Left lung (tissue), 10 donors: ENCODE results near the gene NHS. TPM values are rescaled to one million over a fixed set of nuclear protein-coding genes. Genes with fewer than 3 reads are reported as not detected.

Experiments used
- ATAC-seq: fragments of 200-7000 bp; cut with Tn5 transposase; one replicate; pipeline ENCODE4 v1.9.1; 2020; ENCODE audit warnings: moderate library complexity
- DNase-seq, 4 donors: peaks; one replicate each; pipeline ENCODE4 v3.0.0-alpha.2; 2013 to 2020
- H3K27ac ChIP-seq, 2 donors: fragments of 200-600 bp; sonication (generic) in 1 of 2; one replicate each; pipeline versions ENCODE4 v1.5.0 to v1.8.0; 2020 to 2021
- H3K27me3 ChIP-seq, 2 donors: fragments of 200-600 bp; sonication (generic) in 1 of 2; one replicate each; pipeline versions ENCODE4 v1.5.0 to v1.8.0; 2020 to 2021
- H3K36me3 ChIP-seq, 2 donors: fragments of 200-600 bp; sonication (generic) in 1 of 2; one replicate each; pipeline versions ENCODE4 v1.5.0 to v1.8.0; 2020 to 2021
- H3K4me1 ChIP-seq, 2 donors: fragments of 200-600 bp; one replicate each; pipeline ENCODE4 v1.8.0; 2021
- H3K4me3 ChIP-seq, 2 donors: fragments of 200-600 bp; sonication (generic) in 1 of 2; one replicate each; pipeline versions ENCODE4 v1.5.0 to v1.8.0; 2020 to 2021; ENCODE audit warnings: mild to moderate bottlenecking in 1 of 2
- H3K9me3 ChIP-seq, 2 donors: fragments of 200-600 bp; sonication (generic) in 1 of 2; one replicate each; pipeline versions ENCODE4 v1.5.0 to v1.8.0; 2020 to 2021
- intact Hi-C, 2 donors: fragments of 100-400 bp; cut with DNase I; formaldehyde crosslinking; loops; one replicate each; pipeline versions ENCODE4 v1.11.2 to v1.14.2; 2022
- polyA plus RNA-seq, 6 donors: library from polyadenylated mRNA; unstranded; fragments of 120-200 nt; gene quantifications; one replicate each; pipeline ENCODE4 v1.2.1, GENCODE V29; 2013; ENCODE audit not compliant: insufficient read length in 6 of 6
- total RNA-seq, 2 donors: library from RNA; stranded (reverse); fragmentation: NEBNext Ultra II Directional; extraction: Animal tissue kit (Norgen Biotek cat#: 25700); gene quantifications; one replicate each; pipeline ENCODE4 v1.2.1, GENCODE V29; 2021
- TF ChIP-seq, protein P1 (sequence below), 2 donors: fragments of 200-600 bp; sonication (generic) in 1 of 2; IDR thresholded peaks; one replicate each; pipeline versions ENCODE4 v1.5.0 to v1.8.0; 2021; ENCODE audit warnings: antibody characterized with exemption in 2 of 2
- donor health status: DM: no; HTN: yes; CAD: no.
- donor health status: DM: no; HTN: no; CAD: no.

Gene NHS
- total and polyA plus RNA-seq, 8 donors, result 1.4 to 8.3 (median 6.5) TPM

DNA sequence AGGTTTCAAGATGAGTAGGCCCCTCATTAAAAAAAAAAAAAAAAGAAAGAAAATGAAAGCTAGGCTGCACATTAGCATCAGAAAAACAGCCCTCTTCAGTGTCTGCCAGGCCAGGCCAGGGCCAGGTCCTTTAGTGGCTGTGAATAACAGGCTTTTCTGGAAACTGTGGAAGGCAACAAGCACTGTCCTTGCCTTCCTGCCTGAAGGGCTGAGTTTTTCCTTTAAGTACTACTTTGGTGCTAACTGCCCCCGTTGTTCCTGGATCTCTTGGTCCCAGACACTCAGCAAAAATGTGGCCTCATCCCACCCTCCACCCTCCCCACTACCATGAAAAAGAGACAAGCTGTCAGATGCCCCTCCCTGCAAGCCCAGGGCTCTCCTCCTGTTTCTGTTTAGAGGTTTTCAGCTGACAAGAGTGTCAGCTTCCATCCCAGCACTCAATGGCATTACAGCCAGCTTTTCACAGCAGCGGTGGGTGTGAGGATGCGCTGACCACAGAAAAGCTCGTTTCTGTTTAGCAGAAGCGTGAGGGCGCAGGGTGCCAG lies 174.2 kb downstream of the NHS start:
- intact Hi-C loops, result no loop called here
- Histone ChIP-seq H3K4me1 (no peaks in the 10 kb centered on the region), H3K4me3 (no peak overlapping the region), H3K36me3 (no peaks in the 10 kb centered on the region), H3K27me3 (no peaks in the 10 kb centered on the region), H3K9me3 (no peaks in the 10 kb centered on the region), H3K27ac (no peak overlapping the region)
- DNase-seq, result no peak
- no peak for ATAC-seq
- TF ChIP-seq, protein P1, sequence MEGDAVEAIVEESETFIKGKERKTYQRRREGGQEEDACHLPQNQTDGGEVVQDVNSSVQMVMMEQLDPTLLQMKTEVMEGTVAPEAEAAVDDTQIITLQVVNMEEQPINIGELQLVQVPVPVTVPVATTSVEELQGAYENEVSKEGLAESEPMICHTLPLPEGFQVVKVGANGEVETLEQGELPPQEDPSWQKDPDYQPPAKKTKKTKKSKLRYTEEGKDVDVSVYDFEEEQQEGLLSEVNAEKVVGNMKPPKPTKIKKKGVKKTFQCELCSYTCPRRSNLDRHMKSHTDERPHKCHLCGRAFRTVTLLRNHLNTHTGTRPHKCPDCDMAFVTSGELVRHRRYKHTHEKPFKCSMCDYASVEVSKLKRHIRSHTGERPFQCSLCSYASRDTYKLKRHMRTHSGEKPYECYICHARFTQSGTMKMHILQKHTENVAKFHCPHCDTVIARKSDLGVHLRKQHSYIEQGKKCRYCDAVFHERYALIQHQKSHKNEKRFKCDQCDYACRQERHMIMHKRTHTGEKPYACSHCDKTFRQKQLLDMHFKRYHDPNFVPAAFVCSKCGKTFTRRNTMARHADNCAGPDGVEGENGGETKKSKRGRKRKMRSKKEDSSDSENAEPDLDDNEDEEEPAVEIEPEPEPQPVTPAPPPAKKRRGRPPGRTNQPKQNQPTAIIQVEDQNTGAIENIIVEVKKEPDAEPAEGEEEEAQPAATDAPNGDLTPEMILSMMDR (IDR thresholded peaks at IDR 0.05), result no peak

DNA sequence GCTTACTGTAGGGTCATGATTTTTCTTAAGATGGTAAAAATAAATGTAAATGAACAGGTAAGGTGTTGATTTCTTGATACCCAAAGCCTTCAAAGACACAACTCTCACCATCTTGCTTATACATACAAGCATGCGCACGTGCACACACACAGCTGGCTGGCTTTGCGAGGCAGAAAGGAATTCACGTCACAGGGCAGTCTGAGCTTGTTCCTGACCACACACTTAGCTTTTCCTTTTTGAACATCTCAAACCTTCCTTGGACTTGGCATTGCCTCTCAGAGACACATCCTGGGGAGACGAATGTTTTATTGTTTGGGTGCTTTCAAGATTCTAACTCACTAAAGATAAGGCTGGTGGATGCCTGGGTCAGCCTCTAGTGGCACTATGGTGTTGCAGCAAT lies 175.0 kb downstream of the NHS start:
- Histone ChIP-seq H3K27ac (no peak overlapping the region), H3K4me3 (no peak overlapping the region), H3K36me3 (no peaks in the 10 kb centered on the region), H3K27me3 (no peaks in the 10 kb centered on the region), H3K4me1 (no peaks in the 10 kb centered on the region), H3K9me3 (no peaks in the 10 kb centered on the region)
- DNase-seq (no peak), ATAC-seq (no peak)
- TF ChIP-seq, protein P1 (IDR thresholded peaks at IDR 0.05), result no peak
- intact Hi-C loops, result no loop called here

DNA sequence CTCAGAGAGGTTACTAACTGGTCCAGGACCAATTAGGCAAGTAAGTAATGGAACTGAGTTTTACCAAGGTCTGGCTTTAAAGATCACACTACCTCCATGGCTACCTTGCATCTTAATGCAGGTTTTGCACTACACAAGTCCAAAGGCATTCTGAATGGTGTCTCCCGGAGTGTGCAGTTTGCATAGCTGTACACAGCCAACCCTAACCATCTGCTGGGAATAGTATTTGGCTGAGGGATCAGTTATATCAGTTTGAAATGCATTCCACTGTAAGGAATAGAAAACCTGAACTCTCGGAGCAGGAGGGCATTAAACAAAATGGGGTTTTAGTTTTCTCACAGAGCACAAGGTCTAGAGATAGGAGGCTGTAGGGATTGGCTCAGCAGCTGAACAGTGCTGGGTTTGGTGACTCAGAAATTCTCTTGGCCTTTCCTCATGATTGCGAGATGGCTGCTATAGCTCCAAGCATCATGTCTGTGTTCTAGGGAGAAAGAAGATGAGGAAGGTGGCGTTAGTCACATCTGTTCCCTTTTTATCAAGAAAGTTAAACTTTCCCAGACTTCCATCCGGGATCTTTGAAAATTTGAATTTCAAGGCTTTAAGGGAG lies 177.1 kb downstream of the NHS start:
- no peak for DNase-seq
- ATAC-seq, result no peak
- intact Hi-C loops, result no loop called here
- Histone ChIP-seq H3K36me3 (no peaks in the 10 kb centered on the region), H3K9me3 (no peaks in the 10 kb centered on the region), H3K4me1 (no peaks in the 10 kb centered on the region), H3K27me3 (no peaks in the 10 kb centered on the region), H3K27ac (no peak overlapping the region), H3K4me3 (no peak overlapping the region)
- TF ChIP-seq, protein P1 (IDR thresholded peaks at IDR 0.05), result no peak

DNA sequence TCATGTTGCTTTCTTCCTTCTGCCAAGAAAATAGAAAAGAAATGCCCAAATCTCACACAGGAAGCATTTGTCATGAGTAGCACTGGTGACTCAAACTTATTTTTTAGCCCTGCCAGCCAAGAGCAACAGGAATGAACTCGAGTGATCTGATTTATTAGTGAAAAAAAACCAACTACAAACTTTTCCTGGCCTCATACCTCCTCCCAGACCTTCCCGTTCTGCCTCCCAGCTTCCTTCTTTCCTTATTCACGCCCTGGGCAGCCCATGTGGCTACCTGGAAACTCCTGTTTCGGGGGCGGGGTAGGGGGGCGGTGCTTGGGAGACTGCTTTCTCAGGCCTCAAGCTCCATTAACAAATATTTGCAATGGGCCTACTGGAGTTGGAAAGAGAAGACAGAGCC lies 178.5 kb downstream of the NHS start:
- DNase-seq (no peak), ATAC-seq (no peak)
- intact Hi-C loops, result no loop called here
- TF ChIP-seq, protein P1 (IDR thresholded peaks at IDR 0.05), result no peak
- Histone ChIP-seq H3K27ac (no peak overlapping the region), H3K36me3 (no peaks in the 10 kb centered on the region), H3K4me1 (no peaks in the 10 kb centered on the region), H3K27me3 (no peaks in the 10 kb centered on the region), H3K4me3 (no peak overlapping the region), H3K9me3 (no peaks in the 10 kb centered on the region)

DNA sequence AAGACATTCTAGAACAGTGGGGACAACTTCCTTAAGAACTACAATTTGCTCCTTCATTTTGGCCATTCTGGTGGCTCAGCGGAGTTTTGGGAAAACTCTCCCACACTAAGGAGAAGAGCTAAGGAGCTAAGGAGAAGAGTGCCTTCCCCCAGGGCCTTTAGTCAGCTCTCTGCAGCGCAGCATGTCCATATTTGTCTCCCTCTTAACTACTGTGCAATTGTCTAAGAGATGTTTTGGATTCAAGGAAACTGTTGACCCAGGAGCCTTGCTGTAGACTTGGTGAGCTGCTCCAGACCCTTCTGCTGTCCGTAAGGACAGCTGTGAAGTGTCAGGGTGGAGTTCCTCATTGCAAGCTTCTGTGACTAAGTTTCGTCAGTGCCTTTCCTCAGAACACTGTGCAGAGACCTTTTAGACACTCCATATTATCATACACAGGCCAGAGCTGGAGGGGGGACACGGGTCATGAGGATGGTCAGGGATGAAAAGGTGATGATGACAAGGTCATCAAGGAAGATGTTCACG lies 179.0 kb downstream of the NHS start:
- TF ChIP-seq, protein P1 (IDR thresholded peaks at IDR 0.05), result no peak
- intact Hi-C loops, result no loop called here
- Histone ChIP-seq H3K36me3 (no peaks in the 10 kb centered on the region), H3K27me3 (no peaks in the 10 kb centered on the region), H3K4me3 (no peak overlapping the region), H3K9me3 (no peaks in the 10 kb centered on the region), H3K27ac (no peak overlapping the region), H3K4me1 (no peaks in the 10 kb centered on the region)
- DNase-seq (no peak), ATAC-seq (no peak)
